MM.1S (cell line): ENCODE data around the gene SPIN2A.
"Not testable (repeated sequence)": the region's sequence is repeated elsewhere in the genome, so short reads cannot be mapped to it uniquely, and the experiment has no call there.

Source experiments
- CTCF ChIP-seq: fragments of 300-600 bp; sonication (generic); IDR thresholded peaks from 2 replicates; pipeline ENCODE4 v1.5.1; 2016; ENCODE audit warnings: antibody characterized with exemption, low read length, mixed read lengths
- EZH2 ChIP-seq: fragments of 300-600 bp; sonication (generic); optimal IDR thresholded peaks from 2 replicates; pipeline ENCODE3; 2017; ENCODE audit warnings: low read depth, mild to moderate bottlenecking, antibody characterized with exemption, low read length, mixed read lengths

- not testable (repeated sequence) for TF ChIP-seq CTCF, EZH2
Observed at GRCh38 chrX:57117566-57117965, 19.6 kb downstream of the SPIN2A start.
